C1 segment of cervical spinal cord (tissue), 14 donors: ENCODE results near the gene TLR1.
"Not testable (repeated sequence)": the region's sequence is repeated elsewhere in the genome, so short reads cannot be mapped to it uniquely, and the experiment has no call there.

Source experiments
- DNase-seq, 14 donors: peaks; one replicate each; lab custom pipeline; 2025; lab: John Stamatoyannopoulos, UW

TLR1 gene

GRCh38 chr4:38805530-38806145 is 1.0 kb upstream of the TLR1 start:
- DNase-seq, result peak in 7 of 14 donors; percentile 3 to 31 (median 15)

GRCh38 chr4:38803833-38804653 is 548 bp downstream of the TLR1 start:
- DNase-seq, result peak in 3 of 14 donors; percentile 2 to 17 (median 3)

GRCh38 chr4:38802561-38803355 is 1.8 kb downstream of the TLR1 start:
- DNase-seq, result no peak

- DNase-seq, result no peak
These were observed 3.6 kb downstream of the TLR1 start for GRCh38 chr4:38800961-38801450.

- DNase-seq, result no peak
These were observed 4.2 kb downstream of the TLR1 start for GRCh38 chr4:38800366-38800765.

GRCh38 chr4:38795087-38795486 is 9.5 kb downstream of the TLR1 start:
- no peak for DNase-seq

GRCh38 chr4:38794051-38794450 is 10.5 kb downstream of the TLR1 start:
- DNase-seq, result no peak

- DNase-seq, result no peak
These were observed 13.6 kb downstream of the TLR1 start for GRCh38 chr4:38791010-38791409.

- no peak for DNase-seq
These were observed 16.3 kb downstream of the TLR1 start for GRCh38 chr4:38788317-38788716.

- no peak for DNase-seq
These were observed 16.9 kb downstream of the TLR1 start for GRCh38 chr4:38787693-38788092.

- peak in 4 of 14 donors; percentile 9 to 50 (median 20) for DNase-seq
These were observed 18.6 kb downstream of the TLR1 start for GRCh38 chr4:38785901-38786402.

- no peak for DNase-seq
These were observed 19.4 kb downstream of the TLR1 start for GRCh38 chr4:38785041-38785790.

GRCh38 chr4:38784141-38784540 is 20.4 kb downstream of the TLR1 start:
- no peak for DNase-seq

- no peak for DNase-seq
These were observed 21.5 kb downstream of the TLR1 start for GRCh38 chr4:38783109-38783460.

GRCh38 chr4:38782452-38783108 is 22.0 kb downstream of the TLR1 start, which contains the start of gene TLR10:
Gene TLR10, minus strand, starts transcription at chr4:38782990. Its CDS starts 7,400 bp downstream, at chr4:38775590.
- peak in 4 of 14 donors; percentile 8 to 18 (median 15) for DNase-seq

GRCh38 chr4:38781854-38782261 is 22.7 kb downstream of the TLR1 start:
- DNase-seq, result no peak

GRCh38 chr4:38780833-38781484 is 23.6 kb downstream of the TLR1 start:
- no peak for DNase-seq

- no peak for DNase-seq
These were observed 24.8 kb downstream of the TLR1 start for GRCh38 chr4:38779790-38780189.

- DNase-seq, result not testable (repeated sequence)
These were observed 26.7 kb downstream of the TLR1 start for GRCh38 chr4:38777925-38778324.

GRCh38 chr4:38775326-38775725 is 29.3 kb downstream of the TLR1 start:
- no peak for DNase-seq
